ENCODE data around the gene CLMP.
A peak's percentile ranks its signal among the peaks of the same experiment; 100 is the strongest.
"Not testable (repeated sequence)": the region's sequence is repeated elsewhere in the genome, so short reads cannot be mapped to it uniquely, and the experiment has no call there.

The CLMP gene

DNA sequence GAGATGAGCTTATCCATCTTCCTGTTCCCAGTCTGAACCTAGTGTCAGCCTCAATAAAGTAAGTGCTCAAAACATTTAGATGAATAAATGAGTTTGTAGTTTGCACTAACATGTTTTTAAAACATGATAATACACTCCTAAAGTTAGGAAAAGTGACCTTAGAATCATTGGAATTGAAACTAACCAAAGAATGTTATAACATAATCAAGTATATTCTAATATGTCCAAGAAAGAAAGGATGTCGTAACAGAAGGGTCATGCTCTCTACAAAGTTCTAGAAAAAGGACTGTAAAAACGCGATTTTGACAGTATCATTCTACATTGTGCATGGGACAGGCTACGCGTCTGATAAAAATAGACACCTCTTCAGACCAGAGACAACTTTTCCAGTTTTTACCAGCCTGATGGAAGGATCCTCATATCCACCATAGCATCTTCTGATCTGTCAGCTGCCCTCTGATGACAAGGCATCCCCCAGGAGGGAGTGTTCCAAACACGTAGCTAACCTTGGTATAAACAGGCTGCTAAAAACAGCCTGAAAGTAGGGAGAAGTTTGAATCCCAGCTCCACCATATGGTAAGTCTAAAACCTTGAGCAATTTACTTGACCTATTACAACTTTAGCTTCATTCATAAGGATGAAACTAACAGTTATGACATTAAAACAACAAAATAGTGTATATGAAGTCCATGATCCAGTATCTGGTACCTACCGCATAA is 30.2 kb downstream of the CLMP start:
- no peak for DNase-seq

DNA sequence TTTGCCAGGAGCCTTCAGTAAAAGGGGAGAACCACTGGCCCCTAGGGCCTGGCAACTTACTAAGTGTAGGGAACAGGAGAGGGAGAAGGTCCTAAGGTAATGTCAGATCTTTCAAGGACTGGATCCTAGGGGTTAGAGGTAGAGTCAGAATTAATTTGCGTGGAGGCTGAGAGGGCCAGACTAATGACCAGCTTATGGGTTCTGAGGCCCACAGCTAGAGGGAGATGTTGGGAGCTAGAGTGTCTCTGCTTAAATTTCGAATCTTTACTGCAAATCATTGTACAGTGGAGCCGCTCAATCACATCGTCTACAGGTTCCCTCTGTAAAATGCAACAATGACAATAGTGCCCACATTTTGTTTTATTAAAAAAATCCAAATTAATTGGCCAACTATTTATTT is 31.4 kb downstream of the CLMP start:
- no peak for DNase-seq

DNA sequence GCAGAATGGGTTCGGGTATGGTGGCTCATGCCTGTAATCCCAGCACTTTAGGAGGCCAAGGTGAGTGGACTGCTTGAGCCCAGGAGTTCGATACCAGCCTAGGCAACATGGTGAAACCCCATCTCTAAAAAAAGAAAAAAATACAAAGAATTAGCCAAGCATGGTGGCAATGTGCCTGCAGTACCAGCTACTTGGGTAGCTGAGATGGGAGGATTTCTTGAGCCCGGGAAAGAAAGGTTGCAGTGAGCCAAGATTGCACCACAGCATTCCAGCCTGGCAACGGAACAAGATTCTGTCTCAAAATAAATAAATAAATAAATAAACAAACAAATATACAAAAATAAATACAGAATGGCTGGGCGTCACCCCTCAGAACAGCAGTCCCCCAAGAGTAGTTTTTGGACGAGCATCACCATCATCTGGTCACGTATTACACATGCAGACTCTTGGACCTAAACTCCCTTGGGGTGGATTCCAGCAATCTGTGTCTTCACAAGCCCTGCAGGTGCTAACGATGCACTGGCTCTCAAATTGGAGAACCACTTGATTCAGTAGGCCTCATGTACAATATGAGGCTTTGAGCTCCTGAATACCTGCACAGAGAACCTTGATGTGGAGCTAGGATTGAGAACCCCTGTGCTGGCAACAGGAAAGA is 33.5 kb downstream of the CLMP start:
- no peak for DNase-seq

DNA sequence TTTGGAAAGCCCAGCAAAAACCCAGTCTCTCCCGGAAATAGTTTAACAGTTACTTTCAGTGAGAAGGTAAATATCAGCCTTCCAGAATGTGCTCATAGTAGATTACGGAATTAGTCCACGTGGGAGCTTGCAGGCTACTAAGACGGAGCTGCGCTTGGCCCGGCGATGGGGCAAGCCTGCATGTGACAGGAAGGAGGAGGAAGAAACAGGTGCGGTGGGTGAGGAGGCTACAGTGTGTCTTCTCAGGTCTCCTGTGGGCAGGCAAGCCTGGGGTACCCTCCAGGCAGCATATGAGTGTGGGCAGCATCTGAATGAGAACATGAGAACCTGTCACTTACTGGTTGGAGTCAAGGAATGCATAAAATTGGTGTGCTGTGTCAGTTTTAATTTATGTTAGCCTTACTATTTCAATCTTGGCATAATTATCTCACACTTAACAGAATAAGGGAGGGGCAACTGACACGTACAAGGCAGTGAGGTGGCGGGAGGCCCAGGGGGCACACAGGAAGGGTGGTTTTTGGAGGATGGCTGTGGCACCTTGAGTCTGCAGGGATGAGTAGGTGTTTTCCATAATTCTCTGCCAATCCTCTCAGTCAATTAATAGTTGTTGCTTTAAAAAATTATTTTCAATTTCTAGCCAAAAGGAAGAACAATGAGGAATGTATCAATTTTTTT is 35.7 kb downstream of the CLMP start:
- no peak for DNase-seq

DNA sequence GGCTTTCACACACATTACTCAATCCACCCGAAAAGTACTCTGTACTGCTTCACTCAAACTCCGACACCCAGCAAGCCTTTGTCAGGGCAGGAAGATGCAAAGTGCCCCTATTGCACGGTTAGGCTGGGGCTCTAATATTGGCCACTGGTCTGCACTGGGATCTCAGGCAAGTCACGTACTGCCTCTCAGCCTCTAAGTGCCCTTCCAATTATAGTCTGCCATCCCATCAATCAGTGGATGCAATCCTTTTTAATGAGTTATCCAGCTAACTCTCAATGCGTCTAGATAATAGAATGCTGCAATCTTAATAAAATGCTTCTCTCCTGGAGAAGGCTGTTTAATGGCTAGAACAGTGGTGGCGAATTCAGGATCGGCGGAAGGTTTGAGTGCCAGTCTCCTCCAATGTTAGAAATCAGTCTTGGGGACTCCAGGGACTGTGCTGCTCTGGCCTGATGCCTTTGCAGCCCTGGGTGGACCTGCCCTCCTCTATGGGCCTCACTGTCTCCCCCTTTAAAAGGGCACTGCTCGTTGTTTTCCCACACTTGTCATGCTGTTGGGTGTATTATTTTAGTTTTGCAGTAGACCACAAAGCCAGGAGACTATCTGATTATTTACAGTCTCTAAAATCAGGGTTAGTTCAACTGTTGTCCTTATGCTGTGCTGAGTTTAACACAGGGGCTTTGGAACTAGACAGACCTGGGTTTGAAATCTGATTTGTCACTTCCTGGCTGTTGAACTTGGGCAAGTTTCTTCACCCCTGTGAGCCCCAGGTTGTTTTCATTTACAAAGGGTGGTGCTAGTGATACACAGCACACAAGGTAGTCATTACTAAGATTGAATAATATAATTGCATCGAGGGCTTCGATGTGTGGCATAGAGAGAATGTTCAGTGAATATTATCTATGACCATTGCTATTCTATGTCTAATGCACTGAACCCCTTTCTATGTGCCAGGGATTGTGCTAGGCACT is 36.7 kb downstream of the CLMP start:
- DNase-seq: no peak

DNA sequence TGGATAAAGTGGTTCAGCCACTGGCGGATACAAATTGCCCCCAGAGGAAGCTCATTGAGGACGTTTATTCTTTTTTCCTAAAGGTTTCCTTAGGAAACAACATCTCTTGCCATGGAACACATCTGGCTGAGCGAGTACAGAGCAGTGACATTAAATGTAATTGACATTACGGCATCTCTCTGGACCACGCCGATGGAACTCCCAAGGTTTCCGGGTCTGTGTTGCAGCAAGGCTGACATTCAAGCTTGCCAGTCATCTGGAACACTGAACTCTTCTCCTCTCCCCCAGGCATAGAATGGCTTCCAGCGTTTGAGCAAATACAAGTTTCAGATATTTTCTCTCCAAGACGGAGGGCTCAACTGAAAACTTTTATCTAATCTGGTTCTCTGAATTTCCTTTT is 42.1 kb downstream of the CLMP start:
- DNase-seq: no peak

DNA sequence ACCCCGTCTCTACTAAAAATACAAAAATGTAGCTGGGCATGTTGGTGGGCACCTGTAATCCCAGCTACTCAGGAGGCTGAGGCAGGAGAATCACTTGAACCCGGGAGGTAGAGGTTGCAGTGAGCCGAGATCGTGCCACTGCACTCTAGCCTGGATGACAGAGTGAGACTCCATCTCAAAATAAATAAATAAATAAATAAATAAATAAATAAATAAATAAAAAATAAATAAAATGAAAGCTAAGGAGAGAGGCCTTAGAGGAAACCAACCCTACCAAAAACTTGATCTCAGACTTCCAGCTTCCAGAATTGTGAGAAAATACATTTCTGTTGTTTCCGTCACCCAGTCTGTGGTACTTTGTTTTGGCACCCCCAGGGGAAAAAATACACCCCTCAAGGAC is 42.7 kb downstream of the CLMP start:
- DNase-seq: not testable (repeated sequence)

DNA sequence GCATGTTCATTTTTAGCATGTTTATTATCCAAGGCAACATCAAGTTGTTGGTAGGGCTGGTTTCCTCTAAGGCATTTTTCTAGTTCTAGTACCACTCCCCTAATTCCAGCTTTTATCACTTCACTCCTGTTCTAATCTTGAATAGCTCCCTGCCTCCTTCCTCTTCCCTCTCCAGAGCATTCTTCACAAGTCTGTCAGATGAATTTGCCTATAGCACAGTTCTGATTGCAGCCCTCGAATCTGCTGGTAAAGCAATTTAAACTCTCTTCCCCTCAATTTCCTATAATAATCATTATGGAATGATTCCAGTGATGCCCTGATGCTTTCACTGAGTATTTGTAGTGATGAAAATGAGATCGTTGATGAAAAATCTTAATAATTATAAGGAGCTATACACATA is 43.3 kb downstream of the CLMP start:
- no peak for DNase-seq

DNA sequence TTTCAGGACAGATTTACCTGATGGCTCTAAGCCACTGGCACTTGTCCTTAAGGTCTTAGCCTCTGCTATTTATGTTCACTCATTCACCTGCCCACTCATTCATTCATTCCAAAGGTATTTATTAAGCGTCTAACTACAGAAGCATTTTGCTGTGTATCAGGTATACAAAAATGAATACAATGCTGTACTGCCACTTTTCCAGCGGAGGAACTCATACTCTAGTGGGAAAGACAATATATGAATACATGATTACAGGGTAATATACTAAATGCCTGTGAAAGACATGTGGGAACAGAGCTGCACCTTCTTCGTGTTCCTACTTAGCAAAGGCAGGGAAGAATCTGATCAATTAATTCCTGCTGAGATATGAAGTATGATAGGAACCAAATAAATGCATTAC is 43.7 kb downstream of the CLMP start:
- DNase-seq: no peak

DNA sequence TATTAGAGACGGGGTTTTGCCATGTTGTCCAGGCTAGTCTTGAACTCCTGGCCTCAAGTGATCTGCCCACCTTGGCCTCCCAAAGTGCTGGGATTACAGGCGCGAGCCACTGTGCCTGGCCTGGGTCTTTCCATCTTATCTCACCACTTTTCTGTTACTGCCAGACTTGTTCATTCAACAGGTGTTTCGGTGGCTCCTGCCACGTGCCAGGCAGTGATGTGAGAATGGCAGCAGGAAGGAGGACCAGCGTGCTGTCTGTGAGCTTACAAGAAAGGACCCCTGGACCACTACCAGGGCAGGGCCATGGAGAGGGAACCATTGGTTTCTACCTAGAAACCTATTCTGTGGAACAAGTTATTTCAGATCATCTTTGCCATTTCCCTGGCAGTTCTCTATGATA is 44.2 kb downstream of the CLMP start:
- no peak for DNase-seq

DNA sequence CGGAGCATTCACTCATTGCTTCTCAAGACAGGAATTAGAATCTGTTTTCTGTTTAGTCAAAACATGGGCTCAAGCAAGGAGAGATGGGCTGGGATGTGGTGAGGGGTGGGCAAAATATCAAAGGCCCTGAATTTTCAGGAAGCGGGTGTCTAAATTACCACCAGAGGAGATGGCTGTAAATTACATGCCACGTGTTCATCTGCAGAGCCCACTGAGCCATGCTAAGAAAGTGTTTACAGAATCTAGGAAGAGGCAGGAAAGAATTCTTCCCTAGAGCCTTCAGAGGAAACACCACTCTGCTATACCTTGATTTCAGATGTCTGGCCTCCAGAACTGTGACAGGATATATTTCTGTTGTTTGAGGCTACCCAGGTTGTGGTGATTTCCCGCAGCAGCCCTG is 46.1 kb downstream of the CLMP start:
- no peak for DNase-seq

DNA sequence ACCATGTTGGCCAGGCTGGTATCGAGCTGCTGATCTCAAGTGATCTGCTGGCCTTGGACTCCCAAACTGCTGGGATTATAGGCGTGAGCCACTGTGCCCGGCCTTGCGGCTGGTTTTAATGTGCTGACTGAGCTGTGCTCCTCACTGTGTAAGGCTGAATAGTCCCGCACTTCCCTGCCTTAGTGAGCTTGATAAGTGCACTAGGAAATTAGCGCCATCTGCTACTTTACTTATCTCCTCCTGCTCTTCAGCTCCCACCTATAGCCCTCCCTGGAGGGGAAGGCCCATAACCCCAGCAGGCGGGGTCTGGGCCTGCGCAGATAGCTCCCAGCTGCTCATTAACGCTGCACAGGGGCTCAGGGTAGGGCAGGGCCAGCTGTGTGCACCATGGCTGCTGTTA is 49.4 kb downstream of the CLMP start:
- DNase-seq: no peak

DNA sequence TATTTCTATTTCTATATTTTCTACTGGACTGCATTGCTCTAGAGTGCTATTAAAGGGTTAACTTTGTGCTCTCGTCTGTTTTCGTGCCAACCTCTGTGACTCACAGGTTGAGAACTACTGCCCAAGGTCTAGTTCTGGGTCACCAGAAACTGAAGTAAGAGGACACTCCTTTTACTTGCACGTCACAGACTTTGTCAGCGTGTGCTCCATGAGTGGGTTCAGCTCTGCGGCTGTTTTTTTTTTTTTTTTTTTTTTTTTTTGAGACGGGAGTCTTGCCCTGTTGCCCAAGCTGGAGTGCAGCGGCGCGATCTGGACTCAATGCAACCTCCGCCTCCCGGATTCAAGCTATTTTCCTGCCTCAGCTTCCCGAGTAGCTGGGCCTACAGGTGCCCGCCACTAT is 49.8 kb downstream of the CLMP start:
- DNase-seq: peak; percentile 52

DNA sequence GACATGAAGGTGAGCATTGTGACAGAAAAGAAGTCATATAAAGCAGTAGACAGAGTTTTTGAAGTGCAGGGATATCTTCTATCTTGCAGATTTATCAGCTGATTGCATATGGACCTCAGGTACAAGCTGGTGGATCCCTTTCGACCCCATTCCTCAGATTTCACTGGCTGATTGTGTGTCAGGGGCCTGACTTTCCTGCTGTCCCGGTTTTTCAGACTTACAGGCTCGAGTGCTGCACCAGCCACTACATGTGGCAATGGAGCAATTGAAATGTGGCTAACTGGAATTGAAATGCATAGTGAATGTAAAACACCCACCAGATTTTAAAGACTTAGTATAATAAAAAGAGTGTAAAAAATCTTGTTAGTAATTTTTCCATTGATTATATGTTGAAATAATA is 50.3 kb downstream of the CLMP start:
- DNase-seq: no peak

DNA sequence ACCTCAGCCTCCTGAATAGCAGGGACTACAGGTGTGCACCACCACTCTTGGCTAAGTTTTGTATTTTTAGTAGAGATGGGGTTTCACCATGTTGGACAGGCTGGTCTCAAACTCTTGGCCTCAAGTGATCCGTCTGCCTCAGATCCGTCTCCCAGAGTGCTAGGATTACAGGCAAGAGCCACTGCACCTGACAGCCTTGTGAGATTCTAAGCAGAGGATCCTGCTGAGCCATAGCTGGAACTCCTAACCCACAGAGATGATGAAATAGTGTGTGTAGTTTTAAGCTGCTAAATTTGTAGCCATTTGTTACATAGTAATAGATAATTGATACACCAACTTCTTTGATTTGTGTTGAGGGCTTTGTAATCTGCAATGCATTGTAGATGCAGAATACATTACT is 51.1 kb downstream of the CLMP start:
- no peak for DNase-seq

DNA sequence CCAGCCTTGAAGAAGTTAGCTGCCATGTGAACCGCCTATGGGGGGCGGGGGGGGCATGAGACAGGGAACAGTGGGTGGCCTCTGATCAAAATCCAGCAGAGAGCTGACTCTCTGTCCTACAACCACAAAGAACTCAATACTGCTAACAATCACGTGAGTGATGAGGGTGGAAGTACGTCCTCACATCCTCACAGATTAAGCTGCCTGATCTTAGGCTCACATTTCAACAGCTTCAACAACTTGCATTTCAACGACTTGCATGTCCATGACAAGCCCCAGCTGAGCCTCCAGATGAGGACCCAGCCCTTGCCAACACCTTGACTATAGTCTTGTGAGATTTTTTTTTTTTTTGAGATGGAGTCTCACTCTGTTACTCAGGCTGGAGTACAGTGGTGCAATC is 51.6 kb downstream of the CLMP start:
- no peak for DNase-seq

DNA sequence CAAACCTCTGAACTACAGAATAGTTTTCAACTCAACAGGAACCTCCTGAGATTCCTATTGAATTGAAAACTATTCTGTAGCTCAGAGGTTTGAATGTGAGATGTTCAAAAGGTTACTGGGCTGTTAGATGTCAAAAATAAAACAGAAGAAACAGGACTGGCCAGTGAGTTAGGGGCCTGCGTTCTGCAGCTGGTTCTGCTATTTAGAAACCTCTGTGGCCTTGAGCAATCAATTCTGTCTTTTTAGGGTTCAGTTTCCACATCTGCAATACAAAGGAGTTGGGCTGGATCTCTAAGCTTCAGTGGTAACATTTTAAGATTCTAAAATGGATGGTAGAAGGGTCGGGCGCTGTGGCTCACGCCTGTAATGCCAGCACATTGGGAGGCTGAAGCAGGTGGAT is 55.8 kb downstream of the CLMP start:
- DNase-seq: no peak

DNA sequence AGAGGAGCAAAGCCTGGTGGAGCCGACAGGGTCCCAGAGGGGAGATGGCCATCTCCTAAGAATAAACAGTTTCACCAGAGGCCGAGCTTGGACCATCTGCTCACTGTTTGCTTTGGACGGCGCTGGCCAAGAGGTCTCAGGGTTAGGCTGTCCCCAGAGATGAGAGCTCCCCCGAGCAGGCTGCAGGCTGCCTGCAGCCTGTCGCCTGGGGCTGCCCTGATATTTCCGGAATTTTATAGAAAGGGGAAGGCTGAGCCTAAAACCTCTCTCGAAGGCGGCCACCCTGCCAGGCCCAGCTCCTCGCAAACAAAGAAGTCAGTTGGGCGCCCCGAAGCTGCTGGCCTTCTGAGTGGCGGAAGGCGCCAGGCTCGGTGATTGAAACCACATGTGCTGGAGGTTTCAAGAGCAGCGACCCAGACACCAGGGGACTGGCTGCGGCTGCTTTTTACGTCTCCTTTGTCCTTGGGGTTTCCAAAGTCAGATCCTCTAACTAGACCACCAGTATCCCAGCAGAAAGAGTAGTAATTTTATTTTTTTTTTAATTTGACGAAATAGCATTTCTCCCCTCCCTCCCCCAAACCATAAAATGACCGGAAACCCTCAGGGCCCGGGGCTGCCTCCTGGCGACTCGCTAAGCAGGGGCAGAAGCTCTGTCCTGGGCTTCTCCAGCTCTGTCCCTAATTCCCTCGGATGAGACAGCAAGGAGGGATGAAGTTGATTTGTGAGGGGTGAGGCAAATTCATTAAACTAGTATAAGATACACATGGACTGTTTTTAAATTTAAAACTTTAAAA is 57.4 kb downstream of the CLMP start:
- no peak for DNase-seq

DNA sequence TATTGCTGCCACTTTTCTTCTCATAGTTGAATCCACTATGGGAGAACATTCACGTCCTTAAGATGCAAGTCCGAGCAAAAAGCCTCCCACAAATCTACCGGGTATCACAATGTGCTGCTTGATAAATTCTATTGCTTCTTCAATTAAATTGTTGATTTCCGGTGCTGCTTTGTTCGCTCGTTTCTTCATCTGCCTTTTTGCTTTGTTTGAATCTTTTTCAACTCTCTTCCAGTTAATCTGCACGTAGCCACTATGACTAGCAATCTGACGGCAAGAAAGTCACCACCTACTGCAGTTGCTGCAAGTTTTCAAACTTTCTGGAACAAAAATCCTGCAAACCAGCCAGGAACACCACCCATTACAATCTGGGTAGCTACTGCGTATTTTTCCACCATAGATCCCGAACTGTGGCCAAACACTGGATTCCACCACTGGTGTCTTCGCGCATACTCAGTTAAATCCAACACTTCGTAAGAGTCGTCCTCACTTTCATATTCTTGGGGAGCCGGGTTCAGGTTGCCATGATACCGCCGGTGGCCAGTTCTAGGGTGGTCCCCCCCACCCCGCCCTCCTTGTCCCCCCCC is 59.1 kb downstream of the CLMP start:
- no peak for DNase-seq

DNA sequence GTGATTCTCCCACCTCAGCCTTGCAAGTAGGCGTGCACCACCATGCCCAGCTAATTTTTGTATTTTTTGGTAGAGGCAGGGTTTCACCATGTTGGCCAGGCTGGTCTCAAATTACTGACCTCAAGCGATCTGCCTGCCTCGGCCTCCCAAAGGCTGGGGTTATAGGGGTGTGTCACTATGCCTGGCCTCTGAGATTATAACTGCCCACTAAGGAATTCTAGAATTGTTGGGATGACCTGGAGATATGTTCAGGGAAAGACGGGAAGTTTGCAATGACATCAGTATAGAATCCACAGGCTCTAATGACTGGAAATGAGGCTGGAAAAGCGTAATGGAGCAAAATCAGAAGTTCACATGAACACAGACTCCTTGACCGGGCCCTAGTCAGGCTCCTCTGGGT is 62.2 kb downstream of the CLMP start:
- DNase-seq: no peak

DNA sequence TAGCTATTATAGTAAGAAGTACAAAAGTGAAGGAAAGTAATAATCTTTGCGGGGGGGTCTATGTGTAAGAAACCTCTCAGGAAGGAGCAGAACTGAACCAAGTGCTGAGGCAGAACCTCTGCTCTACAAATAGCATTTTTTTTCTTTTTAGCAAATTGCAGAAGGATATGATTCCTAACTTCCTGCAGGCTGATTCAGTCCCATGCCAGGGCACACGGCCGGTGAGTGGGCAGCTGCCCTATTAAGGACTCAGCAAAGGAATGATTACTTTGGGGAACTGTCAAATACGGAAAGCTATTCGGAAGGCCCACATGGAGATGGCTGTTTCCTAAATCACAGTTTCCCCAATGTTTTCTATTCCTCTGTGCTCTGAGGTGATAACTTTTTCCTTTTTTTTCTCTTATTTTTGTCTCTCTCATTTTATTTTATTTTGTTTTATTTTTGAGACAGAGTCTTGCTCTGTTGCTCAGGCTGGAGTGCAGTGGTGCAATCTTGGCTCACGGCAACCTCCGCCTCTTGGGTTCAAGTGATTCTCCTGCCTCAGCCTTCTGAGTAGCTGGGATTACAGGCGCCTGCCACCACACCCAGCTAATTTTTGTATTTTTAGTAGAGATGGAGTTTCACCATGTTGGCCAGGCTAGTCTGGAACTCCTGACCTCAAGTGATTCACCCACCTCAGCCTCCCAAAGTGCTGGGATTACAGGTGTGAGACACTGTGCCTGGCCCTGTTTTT is 62.8 kb downstream of the CLMP start:
- DNase-seq: not testable (repeated sequence)
